Endothelial cell of umbilical vein (primary cell): Measurements from ENCODE around the gene PPP1R3F. TPM values are rescaled to one million over a fixed set of nuclear protein-coding genes. Genes with fewer than 3 reads are reported as not detected.

Experiments used
- BruUV-seq: library from RNA; stranded (reverse); fragments of 400-500 nt; replicated peaks from 2 replicates; lab custom pipeline; 2021; lab: Mats Ljungman, UMichigan
- CTCF ChIA-PET: fragments of 300-600, 350-600 bp; sonication (Branson Sonifier 250); formaldehyde crosslinking; loops from one replicate; lab custom pipeline; 2021; ENCODE audit warnings: antibody characterized with exemption, inconsistent platforms; lab: Charles Lee
- POLR2A ChIA-PET: fragments of 300-600, 350-600 bp; sonication (Branson Sonifier 250); formaldehyde crosslinking; loops from one replicate; lab custom pipeline; 2021; ENCODE audit warnings: antibody characterized with exemption, inconsistent platforms; lab: Charles Lee
- DNase-seq: peaks from one replicate; pipeline ENCODE4 v3.0.0-alpha.2; 2011; ENCODE audit warnings: low read depth, low spot score
- FAIRE-seq: peaks from 2 replicates; lab custom pipeline; 2011; peaks lifted over from hg19 to GRCh38; lab: Jason Lieb, UNC
- H2AFZ ChIP-seq: 2 replicates; pipeline ENCODE4 v1.6.0; 2012; ENCODE audit warnings: low read depth, low read length, control low read depth, inconsistent platforms
- H3K27ac ChIP-seq: 2 replicates; pipeline ENCODE4 v1.5.1; 2011; ENCODE audit warnings: low read depth, mild to moderate bottlenecking, control low read depth, low read length, moderate library complexity; ENCODE audit not compliant: insufficient read depth
- H3K27me3 ChIP-seq, 2 experiments: 2 replicates each; pipeline versions ENCODE4 v1.6.0 to v1.6.1; 2011; ENCODE audit warnings: low read length in 2 of 2, mixed read lengths in 1 of 2; ENCODE audit not compliant: control insufficient read depth in 2 of 2, insufficient read depth in 2 of 2
- H3K36me3 ChIP-seq, 2 experiments: 2 replicates in 1 of 2; 3 replicates in 1 of 2; pipeline ENCODE4 v1.5.1; 2011; ENCODE audit warnings: low read length in 2 of 2, mild to moderate bottlenecking in 1 of 2, moderate library complexity in 1 of 2; ENCODE audit not compliant: control insufficient read depth in 2 of 2, insufficient read depth in 2 of 2; ENCODE audit errors: extremely low read depth in 1 of 2
- H3K4me1 ChIP-seq: 3 replicates; pipeline ENCODE4 v1.5.1; 2011; ENCODE audit warnings: mild to moderate bottlenecking, low read length; ENCODE audit not compliant: control insufficient read depth, insufficient read depth; ENCODE audit errors: extremely low read depth
- H3K4me2 ChIP-seq: 2 replicates; pipeline ENCODE4 v1.6.1; 2011; ENCODE audit warnings: low read length, control low read depth, mixed read lengths; ENCODE audit not compliant: insufficient read depth
- H3K4me3 ChIP-seq, 3 experiments: fragments of 200-600 bp in 1 of 3; sonication (generic), shearing (Covaris generic) in 1 of 3; replicated peaks in 1 of 3; 2 replicates each; pipeline ENCODE4 v1.5.1; 2011 to 2016; ENCODE audit warnings: control low read depth in 3 of 3, low read length in 3 of 3, mild to moderate bottlenecking in 2 of 3, inconsistent platforms in 1 of 3, low read depth in 1 of 3, moderate library complexity in 1 of 3; ENCODE audit not compliant: insufficient read depth in 1 of 3
- H3K79me2 ChIP-seq: 2 replicates; pipeline ENCODE4 v1.6.0; 2012; ENCODE audit warnings: low read length, inconsistent platforms; ENCODE audit not compliant: control insufficient read depth, insufficient read depth
- H3K9ac ChIP-seq: replicated peaks from 2 replicates; pipeline ENCODE3; 2011; ENCODE audit warnings: low read length, control low read depth; ENCODE audit not compliant: insufficient read depth; ENCODE audit errors: extremely low read depth
- H3K9me1 ChIP-seq: replicated peaks from 3 replicates; pipeline ENCODE4 v1.6.0; 2011; ENCODE audit warnings: mild to moderate bottlenecking, low read length; ENCODE audit not compliant: control insufficient read depth, insufficient read depth; ENCODE audit errors: extremely low read depth
- H3K9me3 ChIP-seq: replicated peaks from 2 replicates; pipeline ENCODE4 v1.5.1; 2012; ENCODE audit warnings: low read length, inconsistent platforms; ENCODE audit not compliant: control insufficient read depth, insufficient read depth
- H4K20me1 ChIP-seq: replicated peaks from 2 replicates; pipeline ENCODE3; 2011; ENCODE audit warnings: mild to moderate bottlenecking, low read length; ENCODE audit not compliant: control insufficient read depth, insufficient read depth; ENCODE audit errors: extremely low read depth
- CTCF ChIP-seq, 2 donors: IDR thresholded peaks; 1 replicate in 1 of 2; 2 replicates in 1 of 2; pipeline ENCODE4 v1.5.1; 2011; ENCODE audit warnings: low read length in 2 of 2, mild to moderate bottlenecking in 2 of 2, moderate library complexity in 2 of 2, control low read depth in 1 of 2, inconsistent platforms in 1 of 2, low read depth in 1 of 2; ENCODE audit not compliant: insufficient read depth in 1 of 2; ENCODE audit errors: extremely low read depth in 1 of 2
- EZH2 ChIP-seq: IDR thresholded peaks from 2 replicates; pipeline ENCODE4 v1.6.1; 2012; ENCODE audit warnings: borderline replicate concordance, low read depth, mild to moderate bottlenecking, moderate library complexity, low read length, inconsistent platforms; ENCODE audit not compliant: severe bottlenecking
- FOS ChIP-seq: IDR thresholded peaks from 2 replicates; pipeline ENCODE4 v1.6.1; 2011; ENCODE audit warnings: mild to moderate bottlenecking, low read length, moderate library complexity, borderline replicate concordance; ENCODE audit not compliant: insufficient read depth
- GATA2 ChIP-seq: IDR thresholded peaks from 2 replicates; pipeline ENCODE4 v1.7.0; 2011; ENCODE audit warnings: low read depth, mild to moderate bottlenecking, moderate library complexity, mixed read lengths, low read length; ENCODE audit not compliant: insufficient read length, insufficient read depth
- JUN ChIP-seq: IDR thresholded peaks from 2 replicates; pipeline ENCODE4 v1.6.1; 2011; ENCODE audit warnings: borderline replicate concordance, low read depth; ENCODE audit not compliant: insufficient read length, insufficient read depth
- MAX ChIP-seq: IDR thresholded peaks from 2 replicates; pipeline ENCODE4 v1.6.1; 2011; ENCODE audit not compliant: insufficient read depth, insufficient read length
- MYC ChIP-seq: IDR thresholded peaks from one replicate; pipeline ENCODE4 v1.6.1; 2011; ENCODE audit warnings: mild to moderate bottlenecking, low read depth, low read length
- POLR2A ChIP-seq: IDR thresholded peaks from 2 replicates; pipeline ENCODE4 v1.6.1; 2012; ENCODE audit warnings: low read depth, mild to moderate bottlenecking, control low read depth, low read length
- POLR2AphosphoS5 ChIP-seq: IDR thresholded peaks from 2 replicates; pipeline ENCODE4 v1.6.1; 2012; ENCODE audit warnings: low read depth, mild to moderate bottlenecking, control low read depth, low read length, moderate library complexity; ENCODE audit not compliant: insufficient read depth
- dilution Hi-C: fragments of 300-500 bp; cut with MboI; formaldehyde crosslinking; loops from one replicate; pipeline ENCODE4 v1.15.0; 2019; ENCODE audit warnings: low sequenced_read_pairs; ENCODE audit not compliant: extremely low pct_ligation_motif_present
- intact Hi-C: fragments of 100-400 bp; cut with micrococcal nuclease; formaldehyde crosslinking; loops from one replicate; pipeline ENCODE4 v1.10.0; 2022
- polyA plus RNA-seq, 4 experiments: library from polyadenylated mRNA; depleted of rRNA in 3 of 4; stranded (reverse) in 3 of 4; unstranded in 1 of 4; fragments of >200 nt; gene quantifications; 2 replicates each; pipeline versions ENCODE4 v1.2.1 to v1.2.3, GENCODE V29; 2011 to 2012; ENCODE audit warnings: missing spikeins in 1 of 4
- total RNA-seq: library from RNA; stranded (reverse); gene quantifications from 2 replicates; pipeline ENCODE4 v1.2.3, GENCODE V29; 2021

Gene PPP1R3F
- total and polyA plus RNA-seq, 2 donors (not counting 3 experiments of a cell fraction or from before 2014, with no cell fraction given) = 1.5 to 2.5 TPM

- Histone ChIP-seq H3K9me3 (no peaks in the 10 kb centered on the region), H3K4me1 (no peaks in the 10 kb centered on the region), H3K4me2 (no peak overlapping the region), H3K9me1 (no peaks in the 10 kb centered on the region), H3K79me2 (no peaks in the 10 kb centered on the region), H3K27me3 (no peaks in the 10 kb centered on the region), H3K27ac (no peak overlapping the region), H2AFZ (no peak overlapping the region), H3K36me3 (no peaks in the 10 kb centered on the region), H4K20me1 (no peaks in the 10 kb centered on the region), H3K9ac (no peak overlapping the region), H3K4me3 (no peak overlapping the region)
- no peak for DNase-seq
- ChIA-PET CTCF (no interaction called here), POLR2A (no interaction called here)
- dilution Hi-C loops = no loop called here
- intact Hi-C loops = no loop called here
- BruUV-seq = no TSS peak
- no peak for FAIRE-seq
- TF ChIP-seq POLR2A (no peak), JUN (no peak), CTCF (IDR thresholded peaks at IDR 0.05; ENCODE audit: extremely low read depth in 1 of 2, insufficient read depth in 1 of 2, low read depth in 1 of 2, low read length in 2 of 2) (no peak), EZH2 (no peak), MYC (no peak), MAX (no peak), GATA2 (no peak), FOS (no peak), POLR2AphosphoS5 (no peak)
Measured at GRCh38 chrX:49310371-49310770, 40.8 kb downstream of the PPP1R3F start.
